ENCODE results near the gene TRIO.

TRIO gene

DNA sequence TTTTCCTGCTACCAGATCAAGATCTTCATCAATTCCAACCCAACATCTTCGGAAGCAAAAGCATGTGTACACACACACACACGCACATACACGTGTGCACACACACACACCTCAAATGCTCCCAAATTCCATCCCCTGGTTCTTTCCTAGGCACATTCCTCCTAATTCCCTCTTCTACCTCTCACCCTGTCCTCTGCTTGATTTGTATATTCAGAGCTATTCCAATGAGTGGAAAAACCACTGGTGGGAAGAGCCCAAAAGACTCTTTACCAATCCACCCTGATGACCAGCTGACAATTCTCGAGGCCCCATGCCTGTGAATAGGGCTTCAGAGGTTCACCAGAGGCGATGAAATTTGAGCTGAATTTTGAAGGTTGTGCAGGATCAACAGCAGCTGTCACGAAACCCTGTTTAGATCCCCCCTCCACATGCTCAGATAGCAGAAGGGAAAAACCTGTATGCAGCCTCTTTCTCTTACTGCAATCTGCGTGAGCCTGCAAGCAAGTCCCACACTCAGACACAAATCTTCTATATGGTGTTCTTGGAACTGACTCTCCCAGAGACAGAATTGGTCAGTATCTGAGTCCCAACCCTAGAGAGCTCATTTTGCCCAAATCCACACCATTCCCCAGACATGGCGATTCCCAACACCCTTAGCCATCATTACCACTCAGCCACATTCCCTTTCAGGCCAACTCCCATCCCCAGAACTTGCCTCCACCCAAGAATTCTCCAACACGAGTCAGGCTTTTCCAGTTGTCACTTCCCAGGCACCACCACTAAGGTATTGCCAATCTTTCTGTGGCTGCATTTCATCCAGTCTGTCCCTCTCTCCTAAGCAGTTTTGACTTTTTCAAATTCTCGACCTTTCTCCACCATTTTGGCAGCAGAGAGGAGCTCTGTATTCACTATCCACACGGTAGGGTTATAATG lies 4.3 kb upstream of the TRIO start (continued):
- TF ChIP-seq, protein P1, sequence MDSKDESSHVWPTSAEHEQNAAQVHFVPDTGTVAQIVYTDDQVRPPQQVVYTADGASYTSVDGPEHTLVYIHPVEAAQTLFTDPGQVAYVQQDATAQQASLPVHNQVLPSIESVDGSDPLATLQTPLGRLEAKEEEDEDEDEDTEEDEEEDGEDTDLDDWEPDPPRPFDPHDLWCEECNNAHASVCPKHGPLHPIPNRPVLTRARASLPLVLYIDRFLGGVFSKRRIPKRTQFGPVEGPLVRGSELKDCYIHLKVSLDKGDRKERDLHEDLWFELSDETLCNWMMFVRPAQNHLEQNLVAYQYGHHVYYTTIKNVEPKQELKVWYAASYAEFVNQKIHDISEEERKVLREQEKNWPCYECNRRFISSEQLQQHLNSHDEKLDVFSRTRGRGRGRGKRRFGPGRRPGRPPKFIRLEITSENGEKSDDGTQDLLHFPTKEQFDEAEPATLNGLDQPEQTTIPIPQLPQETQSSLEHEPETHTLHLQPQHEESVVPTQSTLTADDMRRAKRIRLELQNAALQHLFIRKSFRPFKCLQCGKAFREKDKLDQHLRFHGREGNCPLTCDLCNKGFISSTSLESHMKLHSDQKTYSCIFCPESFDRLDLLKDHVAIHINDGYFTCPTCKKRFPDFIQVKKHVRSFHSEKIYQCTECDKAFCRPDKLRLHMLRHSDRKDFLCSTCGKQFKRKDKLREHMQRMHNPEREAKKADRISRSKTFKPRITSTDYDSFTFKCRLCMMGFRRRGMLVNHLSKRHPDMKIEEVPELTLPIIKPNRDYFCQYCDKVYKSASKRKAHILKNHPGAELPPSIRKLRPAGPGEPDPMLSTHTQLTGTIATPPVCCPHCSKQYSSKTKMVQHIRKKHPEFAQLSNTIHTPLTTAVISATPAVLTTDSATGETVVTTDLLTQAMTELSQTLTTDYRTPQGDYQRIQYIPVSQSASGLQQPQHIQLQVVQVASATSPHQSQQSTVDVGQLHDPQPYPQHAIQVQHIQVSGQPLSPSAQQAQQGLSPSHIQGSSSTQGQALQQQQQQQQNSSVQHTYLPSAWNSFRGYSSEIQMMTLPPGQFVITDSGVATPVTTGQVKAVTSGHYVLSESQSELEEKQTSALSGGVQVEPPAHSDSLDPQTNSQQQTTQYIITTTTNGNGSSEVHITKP (tag by site-specific recombination; IDR thresholded peaks at IDR 0.05), result peak; percentile 55
- TF ChIP-seq ZNF416 (tag by site-specific recombination; IDR thresholded peaks at IDR 0.05), result no peak
- peak; percentile 79 for TF ChIP-seq ZSCAN30 (tag by site-specific recombination; IDR thresholded peaks at IDR 0.05)
- TF ChIP-seq ZBTB21 (tag by site-specific recombination; IDR thresholded peaks at IDR 0.05), result no peak
- no peak for TF ChIP-seq TCF7L2 (IDR thresholded peaks at IDR 0.05; ENCODE audit: borderline replicate concordance, low read depth, low read length)
- no peak for TF ChIP-seq ZNF658 (tag by site-specific recombination; IDR thresholded peaks at IDR 0.05)
- no peak for TF ChIP-seq SP7 (tag by site-specific recombination; IDR thresholded peaks at IDR 0.05)
- TF ChIP-seq SETDB1 (IDR thresholded peaks at IDR 0.05; ENCODE audit: insufficient read length, low read length), result no peak
- no peak for TF ChIP-seq ZNF530 (tag by site-specific recombination; IDR thresholded peaks at IDR 0.05; ENCODE audit: low read depth)
- no peak for TF ChIP-seq ZNF184 (tag by site-specific recombination; IDR thresholded peaks at IDR 0.05)
- no peak for TF ChIP-seq REPIN1 (tag by site-specific recombination; IDR thresholded peaks at IDR 0.05; ENCODE audit: low read depth)
- no peak for TF ChIP-seq ZNF138 (tag by site-specific recombination; IDR thresholded peaks at IDR 0.05; ENCODE audit: borderline replicate concordance)
- TF ChIP-seq SP3 (tag by site-specific recombination; IDR thresholded peaks at IDR 0.05), result no peak
- no peak for TF ChIP-seq YY1 (tag by site-specific recombination; IDR thresholded peaks at IDR 0.05)
- TF ChIP-seq ZNF426 (tag by site-specific recombination; IDR thresholded peaks at IDR 0.05), result no peak
- TF ChIP-seq ZNF664 (tag by site-specific recombination; IDR thresholded peaks at IDR 0.05), result no peak
- no peak for TF ChIP-seq ZNF621 (tag by site-specific recombination; IDR thresholded peaks at IDR 0.05)
- TF ChIP-seq MZF1 (tag by site-specific recombination; IDR thresholded peaks at IDR 0.05; ENCODE audit: borderline replicate concordance), result peak; percentile 97
- TF ChIP-seq IKZF3 (tag by site-specific recombination; IDR thresholded peaks at IDR 0.05), result peak; percentile 42; the same call in 1 of the 2 replicates
- TF ChIP-seq ZNF146 (tag by site-specific recombination; IDR thresholded peaks at IDR 0.05), result no peak
- TF ChIP-seq, protein P2, sequence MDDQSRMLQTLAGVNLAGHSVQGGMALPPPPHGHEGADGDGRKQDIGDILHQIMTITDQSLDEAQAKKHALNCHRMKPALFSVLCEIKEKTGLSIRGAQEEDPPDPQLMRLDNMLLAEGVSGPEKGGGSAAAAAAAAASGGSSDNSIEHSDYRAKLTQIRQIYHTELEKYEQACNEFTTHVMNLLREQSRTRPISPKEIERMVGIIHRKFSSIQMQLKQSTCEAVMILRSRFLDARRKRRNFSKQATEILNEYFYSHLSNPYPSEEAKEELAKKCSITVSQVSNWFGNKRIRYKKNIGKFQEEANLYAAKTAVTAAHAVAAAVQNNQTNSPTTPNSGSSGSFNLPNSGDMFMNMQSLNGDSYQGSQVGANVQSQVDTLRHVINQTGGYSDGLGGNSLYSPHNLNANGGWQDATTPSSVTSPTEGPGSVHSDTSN (CRISPR knock-in tag; IDR thresholded peaks at IDR 0.05), result no peak
- TF ChIP-seq, protein P3, sequence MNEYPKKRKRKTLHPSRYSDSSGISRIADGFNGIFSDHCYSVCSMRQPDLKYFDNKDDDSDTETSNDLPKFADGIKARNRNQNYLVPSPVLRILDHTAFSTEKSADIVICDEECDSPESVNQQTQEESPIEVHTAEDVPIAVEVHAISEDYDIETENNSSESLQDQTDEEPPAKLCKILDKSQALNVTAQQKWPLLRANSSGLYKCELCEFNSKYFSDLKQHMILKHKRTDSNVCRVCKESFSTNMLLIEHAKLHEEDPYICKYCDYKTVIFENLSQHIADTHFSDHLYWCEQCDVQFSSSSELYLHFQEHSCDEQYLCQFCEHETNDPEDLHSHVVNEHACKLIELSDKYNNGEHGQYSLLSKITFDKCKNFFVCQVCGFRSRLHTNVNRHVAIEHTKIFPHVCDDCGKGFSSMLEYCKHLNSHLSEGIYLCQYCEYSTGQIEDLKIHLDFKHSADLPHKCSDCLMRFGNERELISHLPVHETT (tag by site-specific recombination; IDR thresholded peaks at IDR 0.05), result no peak
- no peak for TF ChIP-seq ZNF121 (tag by site-specific recombination; IDR thresholded peaks at IDR 0.05)
- TF ChIP-seq ZNF707 (tag by site-specific recombination; IDR thresholded peaks at IDR 0.05), result no peak
- TF ChIP-seq ZBTB17 (tag by site-specific recombination; IDR thresholded peaks at IDR 0.05), result peak; percentile 16; the same call in 1 of the 2 replicates
- TF ChIP-seq ZNF248 (tag by site-specific recombination; IDR thresholded peaks at IDR 0.05), result no peak
- TF ChIP-seq BCL11B (tag by site-specific recombination; IDR thresholded peaks at IDR 0.05; ENCODE audit: low read depth), result no peak
- TF ChIP-seq ZNF394 (tag by site-specific recombination; IDR thresholded peaks at IDR 0.05; ENCODE audit: borderline replicate concordance), result no peak
- TF ChIP-seq, protein P4, sequence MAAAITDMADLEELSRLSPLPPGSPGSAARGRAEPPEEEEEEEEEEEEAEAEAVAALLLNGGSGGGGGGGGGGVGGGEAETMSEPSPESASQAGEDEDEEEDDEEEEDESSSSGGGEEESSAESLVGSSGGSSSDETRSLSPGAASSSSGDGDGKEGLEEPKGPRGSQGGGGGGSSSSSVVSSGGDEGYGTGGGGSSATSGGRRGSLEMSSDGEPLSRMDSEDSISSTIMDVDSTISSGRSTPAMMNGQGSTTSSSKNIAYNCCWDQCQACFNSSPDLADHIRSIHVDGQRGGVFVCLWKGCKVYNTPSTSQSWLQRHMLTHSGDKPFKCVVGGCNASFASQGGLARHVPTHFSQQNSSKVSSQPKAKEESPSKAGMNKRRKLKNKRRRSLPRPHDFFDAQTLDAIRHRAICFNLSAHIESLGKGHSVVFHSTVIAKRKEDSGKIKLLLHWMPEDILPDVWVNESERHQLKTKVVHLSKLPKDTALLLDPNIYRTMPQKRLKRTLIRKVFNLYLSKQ (tag by site-specific recombination; IDR thresholded peaks at IDR 0.05; ENCODE audit: borderline replicate concordance), result no peak
- peak; percentile 40; the same call in 1 of the 2 replicates for TF ChIP-seq ZNF501 (tag by site-specific recombination; IDR thresholded peaks at IDR 0.05)
- TF ChIP-seq ZBTB20 (tag by site-specific recombination; IDR thresholded peaks at IDR 0.05), result peak; percentile 63; the same call in 1 of the 2 replicates
- no peak for TF ChIP-seq ZNF19 (tag by site-specific recombination; IDR thresholded peaks at IDR 0.05; ENCODE audit: low read depth)
- 0 out of 2 replicates have a peak, but pooled peaks have one; percentile 18 for TF ChIP-seq ZNF335 (tag by site-specific recombination; conservative IDR thresholded peaks at IDR 0.05)
- no peak for TF ChIP-seq ZNF837 (tag by site-specific recombination; IDR thresholded peaks at IDR 0.05)
